Measurements from ENCODE around the gene TNIP3. TPM values are rescaled to one million over a fixed set of nuclear protein-coding genes. Genes with fewer than 3 reads are reported as not detected.

TNIP3 gene
- total RNA-seq, 1 donor from 2014 or later: 20.9 TPM

GRCh38 chr4:121108557-121108956 is 55.6 kb downstream of the TNIP3 start:
- DNase-seq: no peak
- Mint-ChIP-seq H3K4me1 (no peaks in the 10 kb centered on the region), H3K27ac (no peak overlapping the region), H3K27me3 (peaks cover 63% of the 10 kb centered on the region), H3K9me3 (no peaks in the 10 kb centered on the region), H3K36me3 (ENCODE audit: low read depth) (no peaks in the 10 kb centered on the region), H3K4me3 (no peak overlapping the region)
- intact Hi-C loops (cut with micrococcal nuclease): no loop called here

GRCh38 chr4:121107507-121107906 is 56.6 kb downstream of the TNIP3 start:
- Mint-ChIP-seq H3K4me3 (no peak overlapping the region), H3K27ac (no peak overlapping the region), H3K9me3 (no peaks in the 10 kb centered on the region), H3K4me1 (no peaks in the 10 kb centered on the region), H3K27me3 (peaks cover 71% of the 10 kb centered on the region), H3K36me3 (ENCODE audit: low read depth) (no peaks in the 10 kb centered on the region)
- intact Hi-C loops (cut with micrococcal nuclease): no loop called here
- no peak for DNase-seq

GRCh38 chr4:121100093-121100775 is 63.9 kb downstream of the TNIP3 start:
- Mint-ChIP-seq H3K4me3 (no peak overlapping the region), H3K9me3 (no peaks in the 10 kb centered on the region), H3K27ac (no peak overlapping the region), H3K4me1 (no peaks in the 10 kb centered on the region), H3K27me3 (peaks cover 51% of the 10 kb centered on the region), H3K36me3 (ENCODE audit: low read depth) (no peaks in the 10 kb centered on the region)
- intact Hi-C loops (cut with micrococcal nuclease): no loop called here
- DNase-seq: no peak

- no peak for DNase-seq
- H3K4me1 Mint-ChIP-seq: no peaks in the 10 kb centered on the region
Observed at GRCh38 chr4:121098266-121098665, 65.9 kb downstream of the TNIP3 start.

GRCh38 chr4:121096629-121097028 is 67.5 kb downstream of the TNIP3 start:
- intact Hi-C loops (cut with micrococcal nuclease): loop anchor here (1.0 to 5.0 kb wide), 4 partner anchors 211 to 1024 kb away; no protein-coding TSS in a partner anchor
- Mint-ChIP-seq H3K27ac (no peak overlapping the region), H3K27me3 (peaks cover 23% of the 10 kb centered on the region), H3K9me3 (no peaks in the 10 kb centered on the region), H3K4me3 (no peak overlapping the region), H3K36me3 (ENCODE audit: low read depth) (no peaks in the 10 kb centered on the region), H3K4me1 (no peaks in the 10 kb centered on the region)
- DNase-seq: no peak

More at GRCh38 chr4:121098266-121098665, 65.9 kb downstream of the TNIP3 start:
- Mint-ChIP-seq H3K9me3 (no peaks in the 10 kb centered on the region), H3K27me3 (peaks cover 37% of the 10 kb centered on the region), H3K36me3 (ENCODE audit: low read depth) (no peaks in the 10 kb centered on the region), H3K27ac (no peak overlapping the region), H3K4me3 (no peak overlapping the region)
- intact Hi-C loops (cut with micrococcal nuclease): loop anchor here (5.0 kb wide), 2 partner anchors 209 to 1026 kb away; no protein-coding TSS in a partner anchor

- H3K27me3 Mint-ChIP-seq: peaks cover 20% of the 10 kb centered on the region
- intact Hi-C loops (cut with micrococcal nuclease): loop anchor here (2.0 to 5.0 kb wide), 3 partner anchors 211 to 1024 kb away; no protein-coding TSS in a partner anchor
- no peak for DNase-seq
- H3K4me3 Mint-ChIP-seq: no peak overlapping the region
- no peak overlapping the region for H3K27ac Mint-ChIP-seq
- no peaks in the 10 kb centered on the region for H3K9me3 Mint-ChIP-seq
- no peaks in the 10 kb centered on the region for H3K4me1 Mint-ChIP-seq
- no peaks in the 10 kb centered on the region for H3K36me3 Mint-ChIP-seq (ENCODE audit: low read depth)
Observed at GRCh38 chr4:121096191-121096590, 67.9 kb downstream of the TNIP3 start.

- H3K27me3 Mint-ChIP-seq: peaks cover 9% of the 10 kb centered on the region
- no peaks in the 10 kb centered on the region for H3K4me1 Mint-ChIP-seq
- intact Hi-C loops (cut with micrococcal nuclease): no loop called here
- no peaks in the 10 kb centered on the region for H3K36me3 Mint-ChIP-seq (ENCODE audit: low read depth)
- H3K9me3 Mint-ChIP-seq: no peaks in the 10 kb centered on the region
- H3K4me3 Mint-ChIP-seq: no peak overlapping the region
- no peak for DNase-seq
- H3K27ac Mint-ChIP-seq: no peak overlapping the region
Observed at GRCh38 chr4:121094297-121094966, 69.7 kb downstream of the TNIP3 start.

GRCh38 chr4:121093261-121093660 is 70.9 kb downstream of the TNIP3 start:
- no peaks in the 10 kb centered on the region for H3K36me3 Mint-ChIP-seq (ENCODE audit: low read depth)
- intact Hi-C loops (cut with micrococcal nuclease): no loop called here
- H3K27ac Mint-ChIP-seq: no peak overlapping the region
- no peak overlapping the region for H3K4me3 Mint-ChIP-seq
- DNase-seq: no peak
- H3K9me3 Mint-ChIP-seq: no peaks in the 10 kb centered on the region
- peaks cover 8% of the 10 kb centered on the region for H3K27me3 Mint-ChIP-seq
- no peaks in the 10 kb centered on the region for H3K4me1 Mint-ChIP-seq

- DNase-seq: no peak
- intact Hi-C loops (cut with micrococcal nuclease): no loop called here
- peaks cover 9% of the 10 kb centered on the region for H3K27me3 Mint-ChIP-seq
- H3K4me1 Mint-ChIP-seq: no peaks in the 10 kb centered on the region
- H3K27ac Mint-ChIP-seq: no peak overlapping the region
- no peak overlapping the region for H3K4me3 Mint-ChIP-seq
- no peaks in the 10 kb centered on the region for H3K36me3 Mint-ChIP-seq (ENCODE audit: low read depth)
- H3K9me3 Mint-ChIP-seq: no peaks in the 10 kb centered on the region
Observed at GRCh38 chr4:121091941-121092340, 72.2 kb downstream of the TNIP3 start.

GRCh38 chr4:121088867-121089266 is 75.3 kb downstream of the TNIP3 start:
- no peak for DNase-seq
- Mint-ChIP-seq H3K4me3 (no peak overlapping the region), H3K4me1 (peaks cover 1% of the 10 kb centered on the region), H3K9me3 (no peaks in the 10 kb centered on the region), H3K27ac (no peak overlapping the region), H3K27me3 (peaks cover 27% of the 10 kb centered on the region), H3K36me3 (ENCODE audit: low read depth) (no peaks in the 10 kb centered on the region)
- intact Hi-C loops (cut with micrococcal nuclease): no loop called here

Other genes with a start within 250 kb of the TNIP3 start
- gene PRDM5, start 241.6 kb downstream of the TNIP3 start, total RNA-seq: not detected in 2 replicates
- gene NDNF, start 91.8 kb downstream of the TNIP3 start, total RNA-seq: 0.14 TPM in 1 of 2 replicates, not detected in the other
- gene QRFPR, start 216.7 kb upstream of the TNIP3 start, total RNA-seq: not detected in 2 replicates

Measured in activated CD4-positive, alpha-beta T cell treated with anti-CD3 and anti-CD28 coated beads, Interleukin-2, amount 10 ng/mL, durations not matched to agents 24 days and 14 days (primary cell).